HPDE6-E6E7 (cell line): ENCODE measurements around the gene INPP5E.

ENCODE experiments used
- DNase-seq: peaks from one replicate; pipeline ENCODE4 v3.0.0; 2011; ENCODE audit warnings: missing footprints; ENCODE audit errors: extremely low spot score

Gene INPP5E

GRCh38 chr9:136474021-136474640 lies 34.5 kb upstream of the INPP5E start:
- DNase-seq: no peak

GRCh38 chr9:136473354-136473721 lies 33.7 kb upstream of the INPP5E start:
- DNase-seq: no peak

GRCh38 chr9:136472640-136473353 lies 33.2 kb upstream of the INPP5E start:
- no peak for DNase-seq

GRCh38 chr9:136471802-136472487 lies 32.3 kb upstream of the INPP5E start:
- DNase-seq: no peak

GRCh38 chr9:136470792-136471469 lies 31.3 kb upstream of the INPP5E start:
- DNase-seq: no peak

GRCh38 chr9:136470356-136470755 lies 30.7 kb upstream of the INPP5E start:
- DNase-seq: no peak

- DNase-seq: no peak
These were observed 28.1 kb upstream of the INPP5E start for GRCh38 chr9:136467766-136468165.

- DNase-seq: no peak
These were observed 26.5 kb upstream of the INPP5E start for GRCh38 chr9:136466155-136466541.

- DNase-seq: no peak
These were observed 26.0 kb upstream of the INPP5E start for GRCh38 chr9:136465500-136466154.

- DNase-seq: no peak
These were observed 24.6 kb upstream of the INPP5E start for GRCh38 chr9:136464241-136464640.

- DNase-seq: no peak
These were observed 23.9 kb upstream of the INPP5E start for GRCh38 chr9:136463578-136463977.

- no peak for DNase-seq
These were observed 23.0 kb upstream of the INPP5E start for GRCh38 chr9:136462664-136463063.

- no peak for DNase-seq
These were observed 21.2 kb upstream of the INPP5E start for GRCh38 chr9:136460772-136461325.

GRCh38 chr9:136459425-136459824 lies 19.8 kb upstream of the INPP5E start:
- DNase-seq: no peak

- no peak for DNase-seq
These were observed 17.7 kb upstream of the INPP5E start for GRCh38 chr9:136457326-136457725.

- DNase-seq: no peak
These were observed 16.6 kb upstream of the INPP5E start for GRCh38 chr9:136456258-136456657.

GRCh38 chr9:136455043-136456002 lies 15.7 kb upstream of the INPP5E start:
- DNase-seq: no peak

GRCh38 chr9:136454026-136454796 lies 14.6 kb upstream of the INPP5E start:
- no peak for DNase-seq

- DNase-seq: no peak
These were observed 13.7 kb upstream of the INPP5E start for GRCh38 chr9:136453326-136453725.
